K562 (cell line): ENCODE results near the gene HDAC10.

Experiments used
- BMI1 ChIP-seq: fragments of 150-350 bp; IDR thresholded peaks from 2 replicates; pipeline ENCODE4 v1.6.1; 2014; ENCODE audit warnings: low read length
- CHD4 ChIP-seq: fragments of 200-600 bp; sonication (generic); IDR thresholded peaks from 3 replicates; pipeline ENCODE4 v1.6.1; 2012; ENCODE audit warnings: low read depth, mild to moderate bottlenecking, mixed read lengths, low read length, inconsistent platforms; ENCODE audit not compliant: insufficient read depth, insufficient replicate concordance, poor library complexity, severe bottlenecking
- EP300 ChIP-seq: IDR thresholded peaks from 2 replicates; pipeline ENCODE4 v1.6.1; 2012; ENCODE audit warnings: low read length, improper control_type of control experiment
- NCOA1 ChIP-seq: fragments of 450-650 bp; IDR thresholded peaks from 2 replicates; pipeline ENCODE4 v1.6.1; 2016; ENCODE audit warnings: low read depth
- SAP30 ChIP-seq: fragments of 200-600 bp; sonication (generic); IDR thresholded peaks from 2 replicates; pipeline ENCODE4 v1.6.1; 2012; ENCODE audit warnings: borderline replicate concordance, low read depth, mild to moderate bottlenecking, moderate library complexity, low read length, control low read depth, inconsistent platforms; ENCODE audit not compliant: insufficient read depth, poor library complexity, severe bottlenecking
- TAF1 ChIP-seq: IDR thresholded peaks from 2 replicates; pipeline ENCODE4 v1.6.1; 2011; ENCODE audit warnings: mild to moderate bottlenecking, low read length, moderate library complexity; ENCODE audit not compliant: insufficient read depth, control insufficient read depth, severe bottlenecking; ENCODE audit errors: extremely low read depth
- TARDBP ChIP-seq: fragments of 450-650 bp; IDR thresholded peaks from 2 replicates; pipeline ENCODE4 v1.6.1; 2016
- ZNF384 ChIP-seq: IDR thresholded peaks from 2 replicates; pipeline ENCODE4 v1.6.1; 2012; ENCODE audit warnings: low read depth, low read length, improper control_type of control experiment
- TF ChIP-seq, protein P1 (sequence below): fragments of 250-450 bp; sonication (Bioruptor Pico); IDR thresholded peaks from 2 replicates; pipeline ENCODE4 v1.8.0; 2021; ENCODE audit warnings: moderate library complexity, mild to moderate bottlenecking, inconsistent platforms
- TF ChIP-seq, protein P2 (sequence below), 2 experiments: fragments of 450-650 bp; IDR thresholded peaks; 2 replicates each; pipeline ENCODE4 v1.6.1; 2016

GRCh38 chr22:50247748-50248147, 3.3 kb downstream of the HDAC10 start:
- TF ChIP-seq EP300 (no peak), ZNF384 (no peak), BMI1 (peak; percentile 63; the same call in 1 of the 2 replicates), NCOA1 (no peak), TAF1 (no peak), SAP30 (no peak), CHD4 (no peak), TARDBP (no peak)
- TF ChIP-seq, protein P1, sequence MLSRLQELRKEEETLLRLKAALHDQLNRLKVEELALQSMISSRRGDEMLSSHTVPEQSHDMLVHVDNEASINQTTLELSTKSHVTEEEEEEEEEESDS (CRISPR knock-in tag), result no peak
- TF ChIP-seq, protein P2, sequence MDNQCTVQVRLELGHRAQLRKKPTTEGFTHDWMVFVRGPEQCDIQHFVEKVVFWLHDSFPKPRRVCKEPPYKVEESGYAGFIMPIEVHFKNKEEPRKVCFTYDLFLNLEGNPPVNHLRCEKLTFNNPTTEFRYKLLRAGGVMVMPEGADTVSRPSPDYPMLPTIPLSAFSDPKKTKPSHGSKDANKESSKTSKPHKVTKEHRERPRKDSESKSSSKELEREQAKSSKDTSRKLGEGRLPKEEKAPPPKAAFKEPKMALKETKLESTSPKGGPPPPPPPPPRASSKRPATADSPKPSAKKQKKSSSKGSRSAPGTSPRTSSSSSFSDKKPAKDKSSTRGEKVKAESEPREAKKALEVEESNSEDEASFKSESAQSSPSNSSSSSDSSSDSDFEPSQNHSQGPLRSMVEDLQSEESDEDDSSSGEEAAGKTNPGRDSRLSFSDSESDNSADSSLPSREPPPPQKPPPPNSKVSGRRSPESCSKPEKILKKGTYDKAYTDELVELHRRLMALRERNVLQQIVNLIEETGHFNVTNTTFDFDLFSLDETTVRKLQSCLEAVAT (IDR thresholded peaks at IDR 0.05), result no peak
